T-helper 1 cell treated with Interleukin-12 subunit alpha and Interleukin-12 subunit beta and Interleukin-4 antibody, amounts not matched to agents 30 μg/mL and 1 μg/mL, for 36 hours (primary cell): ENCODE measurements around the gene KLHL26.

ENCODE experiments used
- H3K27ac Mint-ChIP-seq: one replicate; pipeline ENCODE4 v1.8.0; 2021; ENCODE audit warnings: mild to moderate bottlenecking, mixed read lengths
- H3K27me3 Mint-ChIP-seq: one replicate; pipeline ENCODE4 v1.8.0; 2021; ENCODE audit warnings: low read depth, mixed read lengths
- H3K36me3 Mint-ChIP-seq: one replicate; pipeline ENCODE4 v1.8.0; 2021; ENCODE audit warnings: low read depth, mixed read lengths
- H3K4me1 Mint-ChIP-seq: one replicate; pipeline ENCODE4 v1.8.0; 2021; ENCODE audit warnings: low read depth, mixed read lengths
- H3K4me3 Mint-ChIP-seq: one replicate; pipeline ENCODE4 v1.8.0; 2021; ENCODE audit warnings: mild to moderate bottlenecking, moderate library complexity, mixed read lengths
- H3K9me3 Mint-ChIP-seq: one replicate; pipeline ENCODE4 v1.8.0; 2021; ENCODE audit warnings: mixed read lengths

KLHL26 gene

DNA sequence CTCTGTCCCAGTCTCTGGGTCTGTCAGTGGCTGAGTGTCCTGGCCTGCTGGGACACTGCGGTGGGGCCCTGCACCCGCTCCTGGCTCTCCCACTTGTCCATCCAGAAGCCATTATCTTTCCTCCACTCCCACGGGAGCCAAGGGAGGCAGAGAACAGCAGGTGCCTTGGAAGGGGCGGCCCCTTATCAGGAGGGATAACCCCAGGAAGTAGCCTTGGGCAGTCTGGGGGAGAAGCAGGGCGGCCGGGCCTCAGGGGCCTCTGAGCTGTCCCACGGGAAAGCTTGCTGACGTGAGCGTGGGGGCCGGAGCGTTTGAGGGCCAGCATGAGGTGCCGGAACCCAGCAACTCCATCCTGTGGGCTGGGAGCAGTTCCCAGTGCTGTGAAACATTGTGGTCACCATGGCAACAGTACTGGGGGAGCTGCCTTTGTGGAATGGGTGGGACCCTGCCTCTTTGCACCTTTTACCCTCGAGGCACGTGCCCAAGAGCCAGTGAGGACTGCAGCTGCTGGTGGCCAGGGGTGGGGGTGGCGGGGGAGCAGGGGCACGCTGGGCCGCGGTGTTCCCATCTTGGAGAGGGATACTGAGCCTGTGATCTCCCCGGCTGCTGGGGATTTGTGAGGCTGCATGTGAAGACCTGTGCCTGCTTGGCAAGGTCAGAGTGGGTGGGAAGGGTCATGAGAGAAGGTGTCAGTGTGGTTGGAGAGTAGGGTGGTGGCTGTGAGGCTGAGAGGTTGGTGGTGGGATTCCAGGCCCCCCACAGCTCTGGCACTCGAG is 20.9 kb downstream of the KLHL26 start:
- Mint-ChIP-seq H3K36me3 (no peaks in the 10 kb centered on the region), H3K4me1 (no peaks in the 10 kb centered on the region), H3K27ac (no peak overlapping the region), H3K27me3 (no peaks in the 10 kb centered on the region), H3K4me3 (no peak overlapping the region), H3K9me3 (no peaks in the 10 kb centered on the region)

- Mint-ChIP-seq H3K4me3 (no peak overlapping the region), H3K27ac (no peak overlapping the region), H3K9me3 (no peaks in the 10 kb centered on the region), H3K36me3 (no peaks in the 10 kb centered on the region), H3K27me3 (no peaks in the 10 kb centered on the region), H3K4me1 (peaks cover 2% of the 10 kb centered on the region)
Measured at GRCh38 chr19:18658366-18658855, 21.6 kb downstream of the KLHL26 start.

GRCh38 chr19:18659281-18660050 is 22.6 kb downstream of the KLHL26 start:
- Mint-ChIP-seq H3K9me3 (no peaks in the 10 kb centered on the region), H3K36me3 (no peaks in the 10 kb centered on the region), H3K27me3 (no peaks in the 10 kb centered on the region), H3K4me1 (peaks cover 3% of the 10 kb centered on the region), H3K4me3 (no peak overlapping the region), H3K27ac (no peak overlapping the region)

GRCh38 chr19:18660051-18660910 is 23.5 kb downstream of the KLHL26 start:
- H3K27me3 Mint-ChIP-seq, result no peaks in the 10 kb centered on the region
- peaks cover 3% of the 10 kb centered on the region for H3K4me1 Mint-ChIP-seq
- H3K27ac Mint-ChIP-seq, result no peak overlapping the region
- no peak overlapping the region for H3K4me3 Mint-ChIP-seq
- no peaks in the 10 kb centered on the region for H3K36me3 Mint-ChIP-seq
- no peaks in the 10 kb centered on the region for H3K9me3 Mint-ChIP-seq

GRCh38 chr19:18660939-18661670 is 24.3 kb downstream of the KLHL26 start:
- Mint-ChIP-seq H3K27ac (no peak overlapping the region), H3K4me1 (peaks cover 3% of the 10 kb centered on the region), H3K9me3 (no peaks in the 10 kb centered on the region), H3K36me3 (no peaks in the 10 kb centered on the region), H3K4me3 (no peak overlapping the region), H3K27me3 (no peaks in the 10 kb centered on the region)

DNA sequence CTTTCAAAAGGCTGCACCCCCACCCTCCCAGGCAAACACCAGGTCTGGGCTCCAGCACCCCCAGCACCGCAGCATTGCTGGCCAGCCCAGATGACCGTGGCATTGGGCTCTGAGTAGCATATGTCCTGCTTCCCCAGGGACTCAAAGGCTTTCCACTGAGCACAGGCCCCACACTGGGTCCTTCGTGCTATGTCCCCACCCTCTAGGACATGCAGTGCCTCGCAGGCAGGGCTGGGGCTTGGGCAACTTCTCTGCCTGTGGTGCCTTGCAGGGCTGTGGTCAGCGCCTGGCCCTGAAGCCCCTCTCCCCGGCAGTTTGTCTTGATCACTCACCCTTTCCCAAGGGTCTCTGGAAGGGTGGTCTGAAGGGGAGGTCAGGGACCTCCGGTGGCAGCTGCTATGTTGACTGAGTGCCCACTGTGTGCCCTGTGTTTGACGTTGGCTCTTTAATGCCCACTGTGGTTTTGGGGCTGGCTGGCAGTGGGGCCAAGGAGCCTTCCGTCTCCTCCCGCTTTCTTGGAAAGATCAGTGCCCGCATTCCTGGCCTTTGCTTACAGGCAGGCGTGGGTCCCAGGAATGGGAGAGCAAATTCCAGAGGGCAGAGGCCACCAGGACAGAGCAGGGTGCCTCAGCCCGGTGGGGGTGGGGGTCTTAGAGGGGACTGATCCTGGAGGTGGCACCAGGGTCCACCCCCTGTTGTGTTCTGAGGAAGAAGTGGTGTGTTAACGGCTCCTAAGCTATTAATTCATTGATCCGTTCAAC is 26.3 kb downstream of the KLHL26 start:
- peaks cover 3% of the 10 kb centered on the region for H3K4me1 Mint-ChIP-seq
- H3K36me3 Mint-ChIP-seq, result no peaks in the 10 kb centered on the region
- H3K27ac Mint-ChIP-seq, result no peak overlapping the region
- H3K9me3 Mint-ChIP-seq, result no peaks in the 10 kb centered on the region
- no peaks in the 10 kb centered on the region for H3K27me3 Mint-ChIP-seq
- H3K4me3 Mint-ChIP-seq, result no peak overlapping the region

DNA sequence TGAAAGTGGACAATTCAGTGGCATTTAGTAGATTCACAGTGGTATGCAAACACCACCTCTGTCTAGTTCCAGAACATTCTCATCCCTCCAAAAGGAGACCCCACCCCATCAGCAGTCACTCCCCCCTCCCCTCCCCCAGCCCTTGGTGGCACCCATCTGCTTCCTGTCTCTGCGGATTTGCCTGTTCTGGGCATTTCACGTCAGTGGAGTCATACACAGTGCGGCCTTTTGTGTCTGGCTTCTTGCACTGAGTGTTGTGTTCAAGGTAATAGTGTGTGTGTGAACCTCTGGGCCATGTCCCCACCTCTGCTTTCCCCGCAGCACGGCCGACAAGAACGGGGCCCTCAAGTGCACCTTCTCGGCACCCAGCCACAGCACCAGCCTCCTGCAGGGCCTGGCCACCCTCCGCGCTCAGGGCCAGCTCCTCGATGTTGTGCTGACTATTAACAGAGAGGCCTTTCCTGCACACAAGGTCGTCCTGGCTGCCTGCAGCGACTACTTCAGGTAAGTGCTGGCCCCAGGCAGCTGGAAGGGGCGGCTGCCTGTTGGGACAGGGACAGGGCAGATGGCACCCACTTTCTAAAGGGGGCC is 27.2 kb downstream of the KLHL26 start:
- Mint-ChIP-seq H3K9me3 (no peaks in the 10 kb centered on the region), H3K27me3 (no peaks in the 10 kb centered on the region), H3K36me3 (no peaks in the 10 kb centered on the region), H3K4me3 (no peak overlapping the region), H3K4me1 (peaks cover 3% of the 10 kb centered on the region), H3K27ac (no peak overlapping the region)

DNA sequence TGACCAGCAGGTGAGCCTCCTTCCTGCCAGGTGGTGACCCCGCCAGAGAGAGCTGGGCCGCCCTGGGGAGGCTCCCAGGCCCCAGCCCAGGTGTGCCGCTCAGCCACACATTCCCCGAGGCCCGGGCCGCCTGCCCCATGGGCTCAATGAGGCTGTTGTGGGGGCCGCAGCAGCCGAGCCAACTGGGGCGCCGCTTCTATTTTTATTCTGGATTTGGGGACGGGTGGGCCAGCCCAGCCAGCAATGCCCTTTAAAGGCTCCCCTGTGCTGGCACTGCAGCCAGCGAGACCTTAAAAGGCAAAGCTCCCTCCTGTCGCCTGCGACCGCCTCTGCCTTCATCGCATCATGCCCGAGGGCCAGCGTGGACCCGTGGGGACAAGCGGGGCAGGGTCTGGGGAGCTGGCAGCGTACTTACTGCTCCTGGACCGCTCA is 29.0 kb downstream of the KLHL26 start:
- Mint-ChIP-seq H3K9me3 (no peaks in the 10 kb centered on the region), H3K4me3 (no peak overlapping the region), H3K27ac (no peak overlapping the region), H3K4me1 (peaks cover 3% of the 10 kb centered on the region), H3K36me3 (peaks cover 3% of the 10 kb centered on the region), H3K27me3 (no peaks in the 10 kb centered on the region)

DNA sequence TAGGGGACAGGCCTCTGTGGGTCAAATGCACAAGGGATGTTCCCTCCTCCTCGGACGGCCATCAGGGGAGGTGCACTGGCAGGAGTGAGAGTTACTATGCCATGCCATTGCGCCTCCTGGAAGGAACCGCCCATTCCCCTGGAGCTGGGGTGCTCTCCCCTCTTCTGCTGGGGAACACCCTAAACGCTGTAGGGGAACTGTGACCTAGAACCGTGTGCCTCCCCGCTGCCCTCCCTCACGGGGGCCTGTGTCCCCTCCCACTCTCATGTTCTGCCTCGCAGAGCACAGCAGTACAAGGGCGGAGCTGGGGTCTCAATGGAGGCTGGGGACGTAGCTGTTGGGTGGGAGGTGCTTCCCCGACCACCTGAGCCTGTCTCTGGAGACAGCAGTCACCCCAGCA is 29.5 kb downstream of the KLHL26 start:
- no peaks in the 10 kb centered on the region for H3K27me3 Mint-ChIP-seq
- peaks cover 3% of the 10 kb centered on the region for H3K4me1 Mint-ChIP-seq
- H3K36me3 Mint-ChIP-seq, result peaks cover 3% of the 10 kb centered on the region
- H3K27ac Mint-ChIP-seq, result no peak overlapping the region
- H3K4me3 Mint-ChIP-seq, result no peak overlapping the region
- H3K9me3 Mint-ChIP-seq, result no peaks in the 10 kb centered on the region

- Mint-ChIP-seq H3K4me3 (no peak overlapping the region), H3K9me3 (no peaks in the 10 kb centered on the region), H3K27ac (no peak overlapping the region), H3K27me3 (no peaks in the 10 kb centered on the region), H3K36me3 (peaks cover 3% of the 10 kb centered on the region), H3K4me1 (peaks cover 3% of the 10 kb centered on the region)
Measured at GRCh38 chr19:18666784-18667183, 30.0 kb downstream of the KLHL26 start.

DNA sequence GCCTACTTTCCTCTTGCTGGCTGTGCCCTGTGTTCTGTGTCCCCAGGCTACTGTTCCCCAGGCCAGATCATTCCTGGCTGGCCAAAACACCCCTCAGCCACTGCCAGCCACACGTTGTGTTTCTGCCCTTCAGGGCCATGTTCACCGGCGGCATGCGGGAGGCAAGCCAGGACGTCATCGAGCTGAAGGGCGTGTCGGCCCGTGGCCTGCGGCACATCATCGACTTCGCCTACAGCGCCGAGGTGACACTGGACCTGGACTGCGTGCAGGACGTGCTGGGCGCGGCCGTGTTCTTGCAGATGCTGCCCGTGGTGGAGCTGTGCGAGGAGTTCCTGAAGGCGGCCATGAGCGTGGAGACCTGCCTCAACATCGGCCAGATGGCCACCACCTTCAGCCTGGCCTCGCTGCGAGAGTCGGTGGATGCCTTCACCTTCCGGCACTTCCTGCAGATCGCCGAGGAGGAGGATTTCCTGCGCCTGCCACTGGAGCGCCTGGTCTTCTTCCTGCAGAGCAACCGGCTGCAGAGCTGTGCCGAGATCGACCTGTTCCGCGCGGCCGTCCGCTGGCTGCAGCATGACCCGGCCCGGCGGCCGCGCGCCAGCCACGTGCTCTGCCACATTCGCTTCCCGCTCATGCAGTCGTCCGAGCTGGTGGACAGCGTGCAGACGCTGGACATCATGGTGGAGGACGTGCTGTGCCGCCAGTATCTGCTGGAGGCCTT is 30.9 kb downstream of the KLHL26 start:
- Mint-ChIP-seq H3K4me3 (no peak overlapping the region), H3K9me3 (no peaks in the 10 kb centered on the region), H3K27me3 (no peaks in the 10 kb centered on the region), H3K36me3 (peaks cover 3% of the 10 kb centered on the region), H3K27ac (no peak overlapping the region), H3K4me1 (peaks cover 3% of the 10 kb centered on the region)

DNA sequence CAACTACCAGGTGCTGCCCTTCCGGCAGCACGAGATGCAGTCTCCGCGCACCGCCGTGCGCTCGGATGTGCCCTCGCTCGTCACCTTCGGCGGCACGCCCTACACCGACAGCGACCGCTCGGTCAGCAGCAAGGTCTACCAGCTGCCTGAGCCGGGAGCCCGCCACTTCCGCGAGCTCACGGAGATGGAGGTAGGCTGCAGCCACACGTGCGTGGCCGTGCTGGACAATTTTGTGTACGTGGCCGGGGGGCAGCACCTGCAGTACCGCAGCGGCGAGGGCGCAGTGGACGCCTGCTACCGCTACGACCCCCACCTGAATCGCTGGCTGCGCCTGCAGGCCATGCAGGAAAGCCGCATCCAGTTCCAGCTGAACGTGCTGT is 31.4 kb downstream of the KLHL26 start:
- H3K27ac Mint-ChIP-seq, result no peak overlapping the region
- peaks cover 3% of the 10 kb centered on the region for H3K36me3 Mint-ChIP-seq
- H3K9me3 Mint-ChIP-seq, result no peaks in the 10 kb centered on the region
- no peak overlapping the region for H3K4me3 Mint-ChIP-seq
- peaks cover 2% of the 10 kb centered on the region for H3K4me1 Mint-ChIP-seq
- no peaks in the 10 kb centered on the region for H3K27me3 Mint-ChIP-seq
